Right lobe of liver (tissue), 4 donors: ENCODE measurements around the gene MLLT1.

ENCODE experiments used
- POLR2A ChIP-seq: fragments of 450-650 bp; IDR thresholded peaks from one replicate; pipeline ENCODE4 v1.6.1; 2017; ENCODE audit warnings: antibody characterized with exemption, mild to moderate bottlenecking
- TF ChIP-seq, protein P1 (sequence below), 4 donors: fragments of 200-600 bp in 3 of 4; fragments of 450-650 bp in 1 of 4; IDR thresholded peaks; one replicate each; pipeline versions ENCODE4 v1.5.1 to v1.8.0; 2016 to 2022; ENCODE audit warnings: antibody characterized with exemption in 4 of 4, mild to moderate bottlenecking in 2 of 4
- donor health status: DM: no; HTN: no; CAD: no.
- donor health status: DM: no; HTN: no; CAD: no.
- donor health status: DM: no; HTN: yes; CAD: no.

- TF ChIP-seq, protein P1, sequence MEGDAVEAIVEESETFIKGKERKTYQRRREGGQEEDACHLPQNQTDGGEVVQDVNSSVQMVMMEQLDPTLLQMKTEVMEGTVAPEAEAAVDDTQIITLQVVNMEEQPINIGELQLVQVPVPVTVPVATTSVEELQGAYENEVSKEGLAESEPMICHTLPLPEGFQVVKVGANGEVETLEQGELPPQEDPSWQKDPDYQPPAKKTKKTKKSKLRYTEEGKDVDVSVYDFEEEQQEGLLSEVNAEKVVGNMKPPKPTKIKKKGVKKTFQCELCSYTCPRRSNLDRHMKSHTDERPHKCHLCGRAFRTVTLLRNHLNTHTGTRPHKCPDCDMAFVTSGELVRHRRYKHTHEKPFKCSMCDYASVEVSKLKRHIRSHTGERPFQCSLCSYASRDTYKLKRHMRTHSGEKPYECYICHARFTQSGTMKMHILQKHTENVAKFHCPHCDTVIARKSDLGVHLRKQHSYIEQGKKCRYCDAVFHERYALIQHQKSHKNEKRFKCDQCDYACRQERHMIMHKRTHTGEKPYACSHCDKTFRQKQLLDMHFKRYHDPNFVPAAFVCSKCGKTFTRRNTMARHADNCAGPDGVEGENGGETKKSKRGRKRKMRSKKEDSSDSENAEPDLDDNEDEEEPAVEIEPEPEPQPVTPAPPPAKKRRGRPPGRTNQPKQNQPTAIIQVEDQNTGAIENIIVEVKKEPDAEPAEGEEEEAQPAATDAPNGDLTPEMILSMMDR (IDR thresholded peaks at IDR 0.05): no peak
- TF ChIP-seq POLR2A: no peak
Observed at GRCh38 chr19:6209680-6210079, 70.1 kb downstream of the MLLT1 start.
